GM23338 (cell line): ENCODE results near the gene AKTIP. TPM values are rescaled to one million over a fixed set of nuclear protein-coding genes. Genes with fewer than 3 reads are reported as not detected.

Experiments
- ATAC-seq: fragments of 200-7000 bp; cut with Tn5 transposase; 3 replicates; pipeline ENCODE4 v1.9.1; 2020
- DNase-seq: peaks from one replicate; pipeline ENCODE4 v3.0.0-alpha.2; 2015; ENCODE audit warnings: low spot score
- H2AFZ ChIP-seq: fragments of 200-600 bp; sonication (generic); 2 replicates; pipeline ENCODE4 v1.8.0; 2016; ENCODE audit warnings: antibody characterized with exemption, mild to moderate bottlenecking, moderate library complexity
- H3F3A ChIP-seq: fragments of 200-600 bp; sonication (generic); replicated peaks from 2 replicates; pipeline ENCODE4 v1.8.0; 2017; ENCODE audit warnings: antibody characterized with exemption, mixed run types, low read depth
- H3K27ac ChIP-seq: fragments of 200-600 bp; sonication (generic); 2 replicates; pipeline ENCODE4 v1.6.1; 2016; ENCODE audit warnings: low read depth
- H3K27me3 ChIP-seq: fragments of 200-600 bp; sonication (generic); 2 replicates; pipeline ENCODE4 v1.8.0; 2016; ENCODE audit warnings: mild to moderate bottlenecking, mixed run types, moderate library complexity; ENCODE audit not compliant: insufficient read depth
- H3K36me3 ChIP-seq: fragments of 200-600 bp; sonication (generic); 2 replicates; pipeline ENCODE4 v1.8.0; 2016; ENCODE audit warnings: mild to moderate bottlenecking; ENCODE audit not compliant: insufficient read depth
- H3K4me1 ChIP-seq: fragments of 200-600 bp; sonication (generic); 2 replicates; pipeline ENCODE4 v1.8.0; 2016; ENCODE audit warnings: mild to moderate bottlenecking, moderate library complexity; ENCODE audit not compliant: insufficient read depth
- H3K4me2 ChIP-seq: fragments of 200-600 bp; sonication (generic); 2 replicates; pipeline ENCODE4 v1.7.1; 2017; ENCODE audit warnings: mixed run types
- H3K4me3 ChIP-seq: fragments of 200-600 bp; sonication (generic); 2 replicates; pipeline ENCODE4 v1.6.1; 2016; ENCODE audit warnings: mixed run types
- H3K79me2 ChIP-seq: fragments of 200-600 bp; sonication (generic); replicated peaks from 2 replicates; pipeline ENCODE4 v1.8.0; 2017; ENCODE audit warnings: mild to moderate bottlenecking; ENCODE audit not compliant: insufficient read depth
- H3K9me2 ChIP-seq: fragments of 200-600 bp; sonication (generic); 2 replicates; pipeline ENCODE4 v1.8.0; 2017; ENCODE audit not compliant: insufficient read depth
- H4K20me1 ChIP-seq: fragments of 200-600 bp; sonication (generic); replicated peaks from 2 replicates; pipeline ENCODE4 v1.8.0; 2017; ENCODE audit warnings: mild to moderate bottlenecking; ENCODE audit not compliant: insufficient read depth
- H3K27ac Mint-ChIP-seq: 2 replicates; pipeline ENCODE4 v1.8.0; 2020; ENCODE audit warnings: inconsistent platforms, mild to moderate bottlenecking, moderate library complexity, mixed read lengths
- H3K27me3 Mint-ChIP-seq: 3 replicates; pipeline ENCODE4 v1.8.0; 2022; ENCODE audit warnings: low read depth, mild to moderate bottlenecking, moderate library complexity, mixed read lengths, inconsistent platforms; ENCODE audit not compliant: insufficient read depth, poor library complexity
- H3K36me3 Mint-ChIP-seq: 3 replicates; pipeline ENCODE4 v1.8.0; 2021; ENCODE audit warnings: low read depth, mild to moderate bottlenecking, inconsistent platforms, moderate library complexity, mixed read lengths
- H3K4me1 Mint-ChIP-seq: 3 replicates; pipeline ENCODE4 v1.8.0; 2020; ENCODE audit warnings: mild to moderate bottlenecking, inconsistent platforms, mixed read lengths
- H3K4me3 Mint-ChIP-seq: 3 replicates; pipeline ENCODE4 v1.8.0; 2021; ENCODE audit warnings: moderate library complexity, mild to moderate bottlenecking, inconsistent platforms, mixed read lengths
- H3K9me3 Mint-ChIP-seq: 3 replicates; pipeline ENCODE4 v1.8.0; 2020; ENCODE audit warnings: moderate library complexity, mild to moderate bottlenecking, inconsistent platforms, mixed read lengths
- CREB1 ChIP-seq: fragments of 250-450 bp; sonication (Bioruptor Pico); IDR thresholded peaks from 2 replicates; pipeline ENCODE4 v1.5.0; 2020; ENCODE audit warnings: low read depth, mild to moderate bottlenecking, moderate library complexity
- CTCF ChIP-seq, 2 experiments: fragments of 200-600 bp in 1 of 2; sonication (generic) in 1 of 2; conservative IDR thresholded peaks; 2 replicates each; pipeline versions ENCODE4 v1.5.1 to v1.6.1; 2016 to 2017; ENCODE audit warnings: antibody characterized with exemption in 2 of 2, low read depth in 2 of 2, mild to moderate bottlenecking in 2 of 2, moderate library complexity in 1 of 2
- ETS1 ChIP-seq: IDR thresholded peaks from 2 replicates; pipeline ENCODE4 v1.6.1; 2016; ENCODE audit warnings: antibody characterized with exemption
- EZH2 ChIP-seq: fragments of 200-600 bp; sonication (generic); IDR thresholded peaks from one replicate; pipeline ENCODE4 v1.8.0; 2017; ENCODE audit warnings: antibody characterized with exemption, mild to moderate bottlenecking, low read depth; ENCODE audit not compliant: unreplicated experiment
- EZH2phosphoT487 ChIP-seq: fragments of 200-600 bp; sonication (generic); IDR thresholded peaks from one replicate; pipeline ENCODE4 v1.8.1; 2018; ENCODE audit warnings: antibody characterized with exemption; ENCODE audit not compliant: unreplicated experiment
- JUNB ChIP-seq: IDR thresholded peaks from one replicate; pipeline ENCODE4 v1.6.1; 2016; ENCODE audit warnings: antibody characterized with exemption; ENCODE audit not compliant: unreplicated experiment
- NANOG ChIP-seq: IDR thresholded peaks from 2 replicates; pipeline ENCODE4 v1.6.1; 2016; ENCODE audit warnings: antibody characterized with exemption, borderline replicate concordance
- POLR2AphosphoS5 ChIP-seq: IDR thresholded peaks from 2 replicates; pipeline ENCODE4 v1.6.1; 2016; ENCODE audit warnings: antibody characterized with exemption, low read depth
- REST ChIP-seq: IDR thresholded peaks from one replicate; pipeline ENCODE4 v1.6.1; 2018; ENCODE audit warnings: antibody characterized with exemption; ENCODE audit not compliant: unreplicated experiment
- STAT1 ChIP-seq: IDR thresholded peaks from one replicate; pipeline ENCODE4 v1.6.1; 2016; ENCODE audit warnings: antibody characterized with exemption; ENCODE audit not compliant: unreplicated experiment
- ZNF114 ChIP-seq: fragments of 250-450 bp; sonication (Bioruptor Pico); IDR thresholded peaks from 2 replicates; pipeline ENCODE4 v1.5.0; 2020; ENCODE audit warnings: mild to moderate bottlenecking, moderate library complexity
- ZNF331 ChIP-seq: fragments of 250-450 bp; sonication (Bioruptor Pico); IDR thresholded peaks from 2 replicates; pipeline ENCODE4 v1.5.0; 2020; ENCODE audit warnings: low read depth, mild to moderate bottlenecking, moderate library complexity
- ZNF462 ChIP-seq: fragments of 250-450 bp; sonication (Bioruptor Pico); IDR thresholded peaks from 2 replicates; pipeline ENCODE4 v1.5.0; 2020; ENCODE audit warnings: mild to moderate bottlenecking, moderate library complexity
- polyA plus RNA-seq: library from polyadenylated mRNA; unstranded; fragments of >200 nt; fragmentation: Nextera tagmentation; extraction: Ambion mirVana; gene quantifications from 2 replicates; pipeline ENCODE4 v1.2.1, GENCODE V29; 2016
- total RNA-seq: library from RNA; depleted of rRNA; stranded (reverse); fragments of >200 nt; shearing (Covaris generic); gene quantifications from 2 replicates; pipeline ENCODE4 v1.2.3, GENCODE V29; 2014

AKTIP gene
- total and polyA plus RNA-seq, 2 experiments from 2014 or later = 17.3 to 21.6 TPM

GRCh38 chr16:53523971-53524548 is 21.1 kb upstream of the AKTIP start:
- no peak for ATAC-seq
- Histone ChIP-seq H3K4me2 (no peak overlapping the region), H2AFZ (no peak overlapping the region), H3K4me3 (no peak overlapping the region), H4K20me1 (no peaks in the 10 kb centered on the region), H3K4me1 (no peaks in the 10 kb centered on the region), H3K27me3 (no peaks in the 10 kb centered on the region), H3K79me2 (no peaks in the 10 kb centered on the region), H3F3A (no peaks in the 10 kb centered on the region), H3K36me3 (no peaks in the 10 kb centered on the region), H3K27ac (no peak overlapping the region), H3K9me2 (no peaks in the 10 kb centered on the region)
- Mint-ChIP-seq H3K4me3 (no peak overlapping the region), H3K27ac (no peak overlapping the region), H3K4me1 (no peaks in the 10 kb centered on the region), H3K9me3 (no peaks in the 10 kb centered on the region; the same call in 2 of the 3 replicates), H3K27me3 (peaks cover 2% of the 10 kb centered on the region), H3K36me3 (no peaks in the 10 kb centered on the region)
- DNase-seq = no peak
- TF ChIP-seq POLR2AphosphoS5 (no peak), JUNB (no peak), NANOG (no peak), EZH2 (no peak), CREB1 (CRISPR knock-in tag) (no peak), ZNF462 (CRISPR knock-in tag) (no peak), STAT1 (no peak), ZNF114 (no peak), ZNF331 (CRISPR knock-in tag) (no peak), CTCF (conservative IDR thresholded peaks at IDR 0.05; ENCODE audit: low read depth in 2 of 2) (no peak), ETS1 (no peak), REST (no peak), EZH2phosphoT487 (no peak)
